Activated naive CD4-positive, alpha-beta T cell treated with anti-CD3 and anti-CD28 coated beads, Interleukin-2, amount 50 U/mL, for 72 hours (primary cell): ENCODE measurements around the gene IFIT1B. TPM values are rescaled to one million over a fixed set of nuclear protein-coding genes. Genes with fewer than 3 reads are reported as not detected.
"Not testable (repeated sequence)": the region's sequence is repeated elsewhere in the genome, so short reads cannot be mapped to it uniquely, and the experiment has no call there.

Experiments used
- ATAC-seq, 2 donors: fragments of 150-1000 bp; cut with Tn5 transposase; 2 replicates each; pipeline ENCODE4 v1.10.0; 2021; ENCODE audit warnings: mild to moderate bottlenecking in 2 of 2, moderate library complexity in 2 of 2
- DNase-seq, 2 donors: peaks; one replicate each; pipeline ENCODE4 v3.0.0; 2021 to 2022; ENCODE audit warnings: low spot score in 2 of 2
- H3K27ac Mint-ChIP-seq, 2 donors: one replicate each; pipeline ENCODE4 v1.8.0; 2022; ENCODE audit warnings: mild to moderate bottlenecking in 2 of 2, mixed read lengths in 2 of 2
- H3K36me3 Mint-ChIP-seq, 2 donors: one replicate each; pipeline ENCODE4 v1.8.0; 2022; ENCODE audit warnings: mixed read lengths in 2 of 2
- H3K9me3 Mint-ChIP-seq, 2 donors: one replicate each; pipeline ENCODE4 v1.8.0; 2022; ENCODE audit warnings: mixed read lengths in 2 of 2
- total RNA-seq, 2 donors: library from RNA; stranded (reverse); gene quantifications; one replicate each; pipeline ENCODE4 v1.2.3, GENCODE V29; 2022

The IFIT1B gene
- total RNA-seq, 2 donors from 2014 or later, result not detected

GRCh38 chr10:89391907-89392756 is 14.3 kb downstream of the IFIT1B start, which contains the start of gene IFIT1:
IFIT1 (plus strand) TSS chr10:89392623; CDS start chr10:89392713, 90 bp downstream.
- ATAC-seq (peak; percentile 84 to 86), DNase-seq (no peak)
- H3K9me3 Mint-ChIP-seq, result peaks cover 0 to 5% of the 10 kb centered on the region in 2 donors
- no peak within 1 kb of the TSS for H3K27ac Mint-ChIP-seq
- peaks cover 0 to 4% of the 10 kb centered on the region in 2 donors for H3K36me3 Mint-ChIP-seq

DNA sequence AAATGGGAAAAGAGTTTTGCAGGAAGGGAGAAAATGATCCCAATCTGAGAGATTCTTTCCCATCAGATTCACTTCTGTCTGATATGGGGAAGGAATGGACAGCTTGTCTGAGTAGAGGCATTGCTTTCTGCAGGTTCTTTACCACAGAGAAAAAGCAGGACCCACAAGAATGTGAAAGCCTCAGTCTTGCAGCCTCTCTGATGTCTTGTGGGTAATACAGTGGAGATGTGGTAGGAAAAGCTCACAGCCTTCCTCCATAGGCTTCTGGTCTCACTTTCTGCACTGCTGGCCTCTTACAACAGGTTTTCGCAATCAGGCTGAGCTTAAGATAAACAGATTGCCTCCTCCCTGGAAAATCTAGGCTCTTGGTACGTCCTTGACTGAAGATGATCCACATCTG is 15.1 kb downstream of the IFIT1B start:
- peaks cover 0 to 5% of the 10 kb centered on the region in 2 donors for H3K9me3 Mint-ChIP-seq
- DNase-seq (no peak), ATAC-seq (peak; percentile 56 to 65)
- H3K36me3 Mint-ChIP-seq, result peaks cover 0 to 13% of the 10 kb centered on the region in 2 donors
- no peak overlapping the region for H3K27ac Mint-ChIP-seq

GRCh38 chr10:89393898-89394297 is 16.0 kb downstream of the IFIT1B start:
- DNase-seq (no peak), ATAC-seq (no peak)
- Mint-ChIP-seq H3K9me3 (peaks cover 0 to 5% of the 10 kb centered on the region in 2 donors), H3K36me3 (peaks cover 0 to 15% of the 10 kb centered on the region in 2 donors), H3K27ac (no peak overlapping the region)

- Mint-ChIP-seq H3K9me3 (peaks cover 0 to 5% of the 10 kb centered on the region in 2 donors), H3K36me3 (peaks cover 0 to 15% of the 10 kb centered on the region in 2 donors), H3K27ac (no peak overlapping the region)
- DNase-seq (no peak), ATAC-seq (no peak)
Measured at GRCh38 chr10:89395141-89395540, 17.3 kb downstream of the IFIT1B start.

- ATAC-seq, result no peak
- no peak overlapping the region for H3K27ac Mint-ChIP-seq
- H3K36me3 Mint-ChIP-seq, result peaks cover 12 to 20% of the 10 kb centered on the region in 2 donors
- no peak for DNase-seq
- H3K9me3 Mint-ChIP-seq, result peaks cover 0 to 5% of the 10 kb centered on the region in 2 donors
Measured at GRCh38 chr10:89398003-89398749, 20.3 kb downstream of the IFIT1B start.

GRCh38 chr10:89399956-89400355 is 22.1 kb downstream of the IFIT1B start:
- H3K27ac Mint-ChIP-seq, result no peak overlapping the region
- ATAC-seq (no peak), DNase-seq (no peak)
- peaks cover 0 to 5% of the 10 kb centered on the region in 2 donors for H3K9me3 Mint-ChIP-seq
- peaks cover 12 to 21% of the 10 kb centered on the region in 2 donors for H3K36me3 Mint-ChIP-seq

GRCh38 chr10:89403043-89403442 is 25.2 kb downstream of the IFIT1B start:
- Mint-ChIP-seq H3K27ac (no peak overlapping the region), H3K9me3 (no peaks in the 10 kb centered on the region), H3K36me3 (peaks cover 12 to 26% of the 10 kb centered on the region in 2 donors)
- no peak for DNase-seq
- no peak for ATAC-seq

DNA sequence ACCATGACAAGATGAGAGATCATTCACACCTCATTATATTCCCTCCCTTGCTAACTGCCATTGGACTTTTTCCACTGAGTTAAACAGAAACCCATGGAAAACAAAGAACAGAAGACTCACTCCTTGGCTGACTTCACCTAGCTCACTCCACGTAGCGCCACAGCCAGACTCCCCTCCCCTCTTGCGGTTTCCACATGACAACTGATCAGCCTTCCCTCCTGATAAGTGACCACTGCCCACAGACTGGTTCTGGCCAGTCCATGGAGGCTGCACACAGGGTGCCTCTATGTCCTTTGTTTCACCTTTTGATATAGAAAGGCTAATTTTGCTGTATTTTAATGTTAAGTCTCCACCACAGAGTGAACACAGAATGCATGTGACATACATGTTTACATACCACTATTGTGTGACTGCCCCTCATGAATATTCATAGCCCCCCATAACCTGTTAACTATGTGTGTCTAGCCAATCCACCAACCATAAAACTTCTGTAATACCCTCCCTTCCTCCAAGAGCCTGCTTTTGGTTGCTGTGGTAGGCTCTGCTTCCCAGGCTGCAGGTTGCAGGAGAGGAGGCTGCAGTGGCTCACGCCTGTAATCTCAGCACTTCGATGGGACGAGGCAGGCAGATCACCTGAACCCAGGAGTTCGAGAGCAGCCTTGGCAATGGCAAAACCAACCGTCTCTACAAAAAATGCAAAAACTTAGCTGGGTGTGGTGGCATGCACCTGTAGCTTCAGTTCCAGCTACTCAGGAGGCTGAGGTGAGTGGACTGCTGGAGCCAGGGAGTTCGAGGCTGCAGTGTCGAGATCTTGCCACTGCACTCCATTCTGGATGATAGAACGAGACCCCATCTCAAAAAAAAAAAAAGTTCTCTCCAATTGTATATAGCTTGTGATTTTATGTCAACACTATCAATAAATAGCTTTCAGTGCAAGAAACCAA is 26.5 kb downstream of the IFIT1B start:
- Mint-ChIP-seq H3K9me3 (no peaks in the 10 kb centered on the region), H3K36me3 (peaks cover 12 to 24% of the 10 kb centered on the region in 2 donors), H3K27ac (no peak overlapping the region)
- ATAC-seq (no peak), DNase-seq (no peak)

GRCh38 chr10:89406178-89406577 is 28.3 kb downstream of the IFIT1B start:
- not testable (repeated sequence) for H3K27ac Mint-ChIP-seq, DNase-seq, ATAC-seq, H3K9me3 Mint-ChIP-seq
- H3K36me3 Mint-ChIP-seq, result peaks cover 12 to 24% of the 10 kb centered on the region in 2 donors

DNA sequence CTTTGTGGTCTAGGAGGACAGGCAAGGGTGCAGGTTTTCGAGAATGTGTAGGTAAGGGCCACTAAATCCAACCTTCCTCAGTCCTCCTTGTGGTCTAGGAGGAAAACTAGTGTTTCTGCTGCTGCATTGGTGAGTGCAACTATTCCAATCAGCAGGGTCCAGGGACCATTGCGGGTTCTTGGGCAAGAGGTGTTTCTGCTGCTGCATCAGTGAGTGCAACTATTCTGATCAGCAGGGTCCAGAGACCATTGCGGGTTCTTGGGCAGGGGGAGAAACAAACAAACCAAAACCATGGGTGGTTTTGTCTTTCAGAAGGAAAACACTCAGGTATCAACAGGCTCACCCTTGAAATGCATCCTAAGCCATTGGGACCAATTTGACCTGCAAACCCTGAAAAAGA is 29.9 kb downstream of the IFIT1B start:
- not testable (repeated sequence) for DNase-seq, ATAC-seq, H3K9me3 Mint-ChIP-seq, H3K27ac Mint-ChIP-seq
- H3K36me3 Mint-ChIP-seq, result peaks cover 14 to 26% of the 10 kb centered on the region in 2 donors

DNA sequence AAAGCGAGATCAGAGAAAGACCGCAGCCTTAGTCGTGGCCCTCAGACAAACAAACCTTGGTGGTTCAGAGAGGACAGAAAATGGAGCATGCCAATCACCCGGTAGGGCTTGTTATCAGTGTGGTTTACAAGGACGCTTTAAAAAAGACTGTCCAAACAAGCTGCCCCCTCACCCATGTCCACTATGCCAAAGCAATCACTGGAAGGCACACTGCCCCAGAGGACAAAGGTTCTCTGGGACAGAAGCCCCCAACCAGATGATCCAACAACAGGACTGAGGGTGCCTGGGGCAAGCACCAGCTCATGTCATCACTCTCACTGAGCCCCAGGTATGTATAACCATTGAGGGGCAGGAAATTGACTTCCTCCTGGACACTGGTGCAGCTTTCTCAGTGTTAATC is 31.4 kb downstream of the IFIT1B start:
- not testable (repeated sequence) for ATAC-seq, H3K27ac Mint-ChIP-seq, H3K9me3 Mint-ChIP-seq, DNase-seq
- peaks cover 10 to 26% of the 10 kb centered on the region in 2 donors for H3K36me3 Mint-ChIP-seq

- H3K27ac Mint-ChIP-seq, DNase-seq, H3K9me3 Mint-ChIP-seq, ATAC-seq: not testable (repeated sequence)
- H3K36me3 Mint-ChIP-seq, result peaks cover 16 to 25% of the 10 kb centered on the region in 2 donors
Measured at GRCh38 chr10:89410551-89410950, 32.7 kb downstream of the IFIT1B start.

DNA sequence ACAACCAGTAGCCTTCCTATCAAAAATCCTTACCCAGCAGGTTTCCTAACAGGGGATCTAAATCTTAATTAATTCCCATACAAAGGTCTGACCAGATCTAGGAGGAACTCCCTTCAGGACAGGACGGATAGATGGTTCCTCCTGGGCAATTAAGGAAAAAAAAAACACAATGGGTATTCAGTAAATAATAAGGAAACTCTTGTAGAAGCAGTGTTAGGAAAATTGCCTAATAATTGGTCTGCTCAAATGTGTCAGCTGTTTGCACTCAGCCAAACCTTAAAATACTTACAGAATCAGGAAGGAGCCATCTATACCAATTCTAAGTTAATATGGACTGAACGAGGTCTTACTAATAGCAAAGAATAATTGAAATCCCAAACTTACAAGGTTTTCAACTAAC is 33.3 kb downstream of the IFIT1B start:
- peaks cover 21 to 24% of the 10 kb centered on the region in 2 donors for H3K36me3 Mint-ChIP-seq
- not testable (repeated sequence) for H3K9me3 Mint-ChIP-seq

GRCh38 chr10:89412276-89412675 is 34.4 kb downstream of the IFIT1B start:
- Mint-ChIP-seq H3K36me3 (peaks cover 23% of the 10 kb centered on the region in 2 donors), H3K27ac (peak overlapping the region in 1 of 2 donors; percentile 81)

More for the DNA sequence above, 33.3 kb downstream of the IFIT1B start:
- DNase-seq, ATAC-seq, H3K27ac Mint-ChIP-seq: not testable (repeated sequence)

GRCh38 chr10:89413398-89413912 is 35.6 kb downstream of the IFIT1B start:
- peak overlapping the region; percentile 88 to 91 for H3K27ac Mint-ChIP-seq
- DNase-seq (no peak), ATAC-seq (no peak)
- peaks cover 7% of the 10 kb centered on the region in 2 donors for H3K9me3 Mint-ChIP-seq
- peaks cover 23% of the 10 kb centered on the region in 2 donors for H3K36me3 Mint-ChIP-seq

More at GRCh38 chr10:89412276-89412675, 34.4 kb downstream of the IFIT1B start:
- ATAC-seq, DNase-seq, H3K9me3 Mint-ChIP-seq: not testable (repeated sequence)
